Uterus (tissue), 2 donors: Measurements from ENCODE around the gene IRF9.

Source experiments
- CTCF ChIP-seq, 4 experiments: fragments of 200-600 bp in 2 of 4; fragments of 450-650 bp in 2 of 4; sonication (generic) in 2 of 4; IDR thresholded peaks; one replicate each; pipeline ENCODE4 v1.5.1; 2016 to 2019; ENCODE audit warnings: antibody characterized with exemption in 4 of 4, mild to moderate bottlenecking in 2 of 4, moderate library complexity in 1 of 4
- POLR2A ChIP-seq, 2 donors: fragments of 450-650 bp; IDR thresholded peaks; one replicate each; pipeline ENCODE4 v1.6.1; 2016; ENCODE audit warnings: antibody characterized with exemption in 2 of 2, mild to moderate bottlenecking in 1 of 2, moderate library complexity in 1 of 2

- TF ChIP-seq POLR2A (IDR thresholded peaks at IDR 0.05) (peak; percentile 24 to 81), CTCF (IDR thresholded peaks at IDR 0.05) (peak in 1 of 4 experiments; percentile 6)
These were observed 25.0 kb upstream of the IRF9 start, which contains the start of gene PSME1 for GRCh38 chr14:24135834-24136683.
